ENCODE results near the gene CNIH4.

DNA sequence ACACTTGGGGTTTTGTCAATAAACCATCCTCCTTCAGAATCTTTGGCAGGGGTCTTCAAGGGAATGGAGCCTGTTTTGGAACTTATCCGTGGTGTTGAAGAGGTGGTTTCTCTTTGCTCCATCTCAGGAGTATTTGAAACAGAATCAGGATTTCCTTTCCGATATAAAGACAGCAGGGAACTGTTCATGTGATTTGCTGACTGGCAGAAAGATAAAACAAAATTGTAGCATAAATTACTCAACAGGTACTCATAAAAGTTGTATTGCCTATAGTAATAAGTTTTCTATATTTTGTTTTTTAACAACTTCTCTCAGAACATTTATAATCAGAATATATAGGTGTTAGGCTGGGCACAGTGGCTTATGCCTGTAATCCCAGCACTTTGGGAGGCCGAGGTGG lies 48.6 kb upstream of the CNIH4 start:
- TF ChIP-seq, protein P1, sequence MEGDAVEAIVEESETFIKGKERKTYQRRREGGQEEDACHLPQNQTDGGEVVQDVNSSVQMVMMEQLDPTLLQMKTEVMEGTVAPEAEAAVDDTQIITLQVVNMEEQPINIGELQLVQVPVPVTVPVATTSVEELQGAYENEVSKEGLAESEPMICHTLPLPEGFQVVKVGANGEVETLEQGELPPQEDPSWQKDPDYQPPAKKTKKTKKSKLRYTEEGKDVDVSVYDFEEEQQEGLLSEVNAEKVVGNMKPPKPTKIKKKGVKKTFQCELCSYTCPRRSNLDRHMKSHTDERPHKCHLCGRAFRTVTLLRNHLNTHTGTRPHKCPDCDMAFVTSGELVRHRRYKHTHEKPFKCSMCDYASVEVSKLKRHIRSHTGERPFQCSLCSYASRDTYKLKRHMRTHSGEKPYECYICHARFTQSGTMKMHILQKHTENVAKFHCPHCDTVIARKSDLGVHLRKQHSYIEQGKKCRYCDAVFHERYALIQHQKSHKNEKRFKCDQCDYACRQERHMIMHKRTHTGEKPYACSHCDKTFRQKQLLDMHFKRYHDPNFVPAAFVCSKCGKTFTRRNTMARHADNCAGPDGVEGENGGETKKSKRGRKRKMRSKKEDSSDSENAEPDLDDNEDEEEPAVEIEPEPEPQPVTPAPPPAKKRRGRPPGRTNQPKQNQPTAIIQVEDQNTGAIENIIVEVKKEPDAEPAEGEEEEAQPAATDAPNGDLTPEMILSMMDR (IDR thresholded peaks at IDR 0.05; ENCODE audit: insufficient read depth, low read length, poor library complexity, severe bottlenecking) = no peak
- no peak for TF ChIP-seq EZH2phosphoT487 (conservative IDR thresholded peaks at IDR 0.05; ENCODE audit: low read length)

Data from SU-DHL-6 (cell line).